Astrocyte of the spinal cord (primary cell): ENCODE results near the gene GRID1.

Experiments used
- DNase-seq: peaks from one replicate; pipeline ENCODE4 v3.0.0; 2011; ENCODE audit warnings: low read depth, low spot score
- H3K4me3 ChIP-seq: 2 replicates; pipeline ENCODE4 v1.5.1; 2011; ENCODE audit warnings: low read depth, mild to moderate bottlenecking, low read length, moderate library complexity
- CTCF ChIP-seq: IDR thresholded peaks from 2 replicates; pipeline ENCODE4 v1.5.1; 2012; ENCODE audit warnings: low read depth, mild to moderate bottlenecking, low read length, inconsistent platforms
- in situ Hi-C: cut with HindIII; loops from 2 replicates; pipeline ENCODE4 v1.10.0; 2017; ENCODE audit warnings: low sequenced_read_pairs

Gene GRID1

GRCh38 chr10:85600744-85601081, 765.9 kb downstream of the GRID1 start:
- H3K4me3 ChIP-seq: no peak overlapping the region
- TF ChIP-seq CTCF: no peak

DNA sequence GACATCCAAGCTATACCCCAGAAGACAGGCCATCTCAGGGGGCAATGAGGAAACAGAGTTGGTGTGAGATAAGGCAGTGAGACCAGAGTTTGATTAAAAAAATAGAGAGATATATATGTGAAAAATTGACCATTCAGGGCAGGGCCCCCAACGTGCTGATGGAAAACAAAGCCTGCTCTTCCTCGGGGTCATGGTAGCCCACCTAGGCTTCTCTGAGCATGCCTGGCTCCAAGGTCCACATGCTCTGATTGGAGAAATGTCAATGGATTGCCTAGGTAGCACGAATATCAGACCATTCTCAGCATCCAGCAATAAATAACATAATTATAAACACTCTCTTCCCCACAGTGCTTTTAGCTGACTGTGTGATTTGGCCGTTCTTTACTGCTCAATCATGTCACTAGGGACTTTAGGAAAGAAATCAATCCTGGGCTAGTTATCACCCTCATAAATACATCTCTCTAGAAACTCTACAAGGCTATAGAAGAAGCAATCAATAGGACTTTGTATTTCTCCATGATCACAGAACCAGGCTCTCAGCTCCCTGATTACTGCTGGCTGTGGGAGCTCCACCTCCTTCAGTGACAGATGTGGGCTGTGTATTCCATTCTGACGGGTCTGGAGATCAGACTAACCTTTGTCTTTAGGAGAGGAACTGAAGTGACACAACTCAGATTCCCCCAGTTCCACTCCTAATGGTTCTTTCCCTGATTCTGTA, 766.4 kb downstream of the GRID1 start:
- in situ Hi-C loops: no loop called here
- TF ChIP-seq CTCF: no peak
- H3K4me3 ChIP-seq: no peak overlapping the region
- DNase-seq: no peak

More at GRCh38 chr10:85600744-85601081, 765.9 kb downstream of the GRID1 start:
- in situ Hi-C loops: no loop called here
- no peak for DNase-seq

DNA sequence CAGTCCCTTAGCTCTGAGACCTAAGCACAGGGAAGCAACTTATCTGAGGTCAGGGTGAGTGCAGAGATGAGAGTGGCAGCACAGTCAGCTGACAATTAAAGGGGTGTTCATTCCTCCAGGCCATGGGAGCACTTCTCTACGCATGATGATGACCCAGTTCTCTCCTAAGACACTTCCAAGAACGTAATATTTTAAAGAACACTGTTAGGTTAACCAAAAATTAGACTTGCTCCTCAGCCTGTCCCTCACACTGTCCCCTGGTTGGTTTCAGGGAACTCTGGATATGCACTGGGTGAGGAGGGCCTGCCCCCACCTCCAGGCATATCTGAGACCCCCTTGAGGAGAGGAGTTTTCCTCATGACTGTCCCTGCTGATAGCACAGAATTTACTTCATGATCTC, 767.5 kb downstream of the GRID1 start:
- DNase-seq: no peak
- in situ Hi-C loops: no loop called here
- no peak overlapping the region for H3K4me3 ChIP-seq
- no peak for TF ChIP-seq CTCF

GRCh38 chr10:85598646-85599045, 767.9 kb downstream of the GRID1 start:
- H3K4me3 ChIP-seq: no peak overlapping the region
- DNase-seq: no peak
- TF ChIP-seq CTCF: no peak
- in situ Hi-C loops: no loop called here

DNA sequence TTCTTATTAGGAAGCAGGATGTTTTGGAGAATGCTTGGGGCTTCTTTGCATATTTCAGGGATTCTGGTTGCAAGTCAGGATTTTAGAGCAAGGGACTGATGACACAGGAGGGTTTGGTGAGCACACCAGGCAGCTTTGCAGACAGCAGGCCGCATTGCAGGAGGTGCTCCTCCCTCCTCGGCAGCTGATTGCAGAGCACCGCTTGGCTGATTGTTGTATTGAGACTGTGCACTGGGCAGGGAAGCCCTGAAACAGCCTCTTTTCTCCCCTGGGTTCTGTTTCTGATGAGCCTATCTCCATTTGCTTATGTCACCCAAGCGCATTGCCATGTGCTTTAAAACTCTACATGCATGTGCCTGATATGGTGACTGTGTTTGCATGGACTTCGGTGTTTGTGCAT, 769.6 kb downstream of the GRID1 start:
- DNase-seq: no peak
- no peak overlapping the region for H3K4me3 ChIP-seq
- no peak for TF ChIP-seq CTCF
- in situ Hi-C loops: no loop called here

GRCh38 chr10:85596389-85596788, 770.2 kb downstream of the GRID1 start:
- no peak for TF ChIP-seq CTCF
- no peak overlapping the region for H3K4me3 ChIP-seq
- DNase-seq: no peak
- in situ Hi-C loops: no loop called here
